ENCODE results near the gene IL19.

- TF ChIP-seq CTCF (IDR thresholded peaks at IDR 0.05) (no peak), POLR2A (IDR thresholded peaks at IDR 0.05) (no peak), EP300 (IDR thresholded peaks at IDR 0.05) (no peak), POLR2AphosphoS5 (IDR thresholded peaks at IDR 0.05) (no peak)
Observed at GRCh38 chr1:206883160-206883559, 112.6 kb downstream of the IL19 start.

All from stomach (tissue), 4 donors.